Calu3 (cell line): ENCODE results near the gene PFN4. TPM values are rescaled to one million over a fixed set of nuclear protein-coding genes. Genes with fewer than 3 reads are reported as not detected.
"Not testable (repeated sequence)": the region's sequence is repeated elsewhere in the genome, so short reads cannot be mapped to it uniquely, and the experiment has no call there.

Experiments used
- BruUV-seq: library from RNA; stranded (reverse); fragments of 400-500 nt; replicated peaks from 2 replicates; lab custom pipeline; 2021; lab: Mats Ljungman, UMichigan
- CTCF ChIA-PET: fragments of 300-600 bp; sonication (Branson Sonifier 250); formaldehyde crosslinking; loops from one replicate; lab custom pipeline; 2022; ENCODE audit warnings: antibody characterized with exemption; lab: Charles Lee
- DNase-seq: peaks from one replicate; pipeline ENCODE4 v3.0.0; 2022
- H3K27ac Mint-ChIP-seq: one replicate; pipeline ENCODE4 v1.8.0; 2022; ENCODE audit warnings: mixed read lengths; ENCODE audit not compliant: unreplicated experiment
- H3K27me3 Mint-ChIP-seq: one replicate; pipeline ENCODE4 v1.8.0; 2022; ENCODE audit warnings: mixed read lengths; ENCODE audit not compliant: unreplicated experiment
- H3K36me3 Mint-ChIP-seq: one replicate; pipeline ENCODE4 v1.8.0; 2022; ENCODE audit warnings: mild to moderate bottlenecking, moderate library complexity, mixed read lengths; ENCODE audit not compliant: insufficient read depth, unreplicated experiment
- H3K4me1 Mint-ChIP-seq: one replicate; pipeline ENCODE4 v1.8.0; 2022; ENCODE audit warnings: mild to moderate bottlenecking, low read depth, mixed read lengths; ENCODE audit not compliant: unreplicated experiment
- H3K4me3 Mint-ChIP-seq: one replicate; pipeline ENCODE4 v1.8.0; 2022; ENCODE audit warnings: mild to moderate bottlenecking, low read depth, moderate library complexity, mixed read lengths; ENCODE audit not compliant: unreplicated experiment
- H3K9me3 Mint-ChIP-seq: one replicate; pipeline ENCODE4 v1.8.0; 2022; ENCODE audit warnings: low read depth, mixed read lengths; ENCODE audit not compliant: unreplicated experiment
- CTCF ChIP-seq: fragments of 200-600 bp; IDR thresholded peaks from one replicate; pipeline ENCODE4 v1.8.0; 2022; ENCODE audit warnings: antibody characterized with exemption; ENCODE audit not compliant: unreplicated experiment
- intact Hi-C: fragments of 100-400 bp; cut with micrococcal nuclease; formaldehyde crosslinking; loops from one replicate; pipeline ENCODE4 v1.10.0; 2022; ENCODE audit not compliant: unreplicated experiment
- total RNA-seq: library from RNA; stranded (reverse); gene quantifications from 2 replicates; pipeline ENCODE4 v1.2.3, GENCODE V29; 2022

PFN4 gene
- total RNA-seq, 1 experiment from 2014 or later, result 0.64 TPM

GRCh38 chr2:24158131-24158530 is 35.0 kb upstream of the PFN4 start:
- no peak for TF ChIP-seq CTCF
- H3K27me3 Mint-ChIP-seq, result no peaks in the 10 kb centered on the region
- DNase-seq, result no peak
- H3K9me3 Mint-ChIP-seq, result no peaks in the 10 kb centered on the region
- CTCF ChIA-PET, result interaction anchor here (0.6 kb wide), 1 partner anchor 52 kb away, joined by 3 read pairs; no protein-coding TSS in a partner anchor
- no peaks in the 10 kb centered on the region for H3K4me1 Mint-ChIP-seq
- intact Hi-C loops, result no loop called here
- H3K27ac Mint-ChIP-seq, result no peak overlapping the region
- no peaks in the 10 kb centered on the region for H3K36me3 Mint-ChIP-seq
- no peak overlapping the region for H3K4me3 Mint-ChIP-seq
- BruUV-seq, result no TSS peak

GRCh38 chr2:24153478-24153877 is 30.3 kb upstream of the PFN4 start:
- H3K9me3 Mint-ChIP-seq, result peaks cover 7% of the 10 kb centered on the region
- no peak for DNase-seq
- BruUV-seq, result no TSS peak
- no peaks in the 10 kb centered on the region for H3K36me3 Mint-ChIP-seq
- CTCF ChIA-PET, result no interaction called here
- H3K27me3 Mint-ChIP-seq, result no peaks in the 10 kb centered on the region
- no peak overlapping the region for H3K4me3 Mint-ChIP-seq
- no peak for TF ChIP-seq CTCF
- H3K27ac Mint-ChIP-seq, result no peak overlapping the region
- no peaks in the 10 kb centered on the region for H3K4me1 Mint-ChIP-seq
- intact Hi-C loops, result no loop called here

GRCh38 chr2:24152413-24153197 is 29.5 kb upstream of the PFN4 start:
- Mint-ChIP-seq H3K4me1 (no peaks in the 10 kb centered on the region), H3K27ac (no peak overlapping the region), H3K27me3 (no peaks in the 10 kb centered on the region), H3K36me3 (no peaks in the 10 kb centered on the region), H3K4me3 (no peak overlapping the region), H3K9me3 (peaks cover 9% of the 10 kb centered on the region)
- TF ChIP-seq CTCF, result no peak
- CTCF ChIA-PET, result no interaction called here
- BruUV-seq, result no TSS peak
- intact Hi-C loops, result no loop called here
- DNase-seq, result no peak

GRCh38 chr2:24147364-24147763 is 24.2 kb upstream of the PFN4 start:
- Mint-ChIP-seq H3K27me3 (no peaks in the 10 kb centered on the region), H3K9me3 (peaks cover 13% of the 10 kb centered on the region), H3K4me1 (no peaks in the 10 kb centered on the region), H3K27ac (no peak overlapping the region), H3K4me3 (no peak overlapping the region), H3K36me3 (no peaks in the 10 kb centered on the region)
- no peak for DNase-seq
- intact Hi-C loops, result no loop called here
- no peak for TF ChIP-seq CTCF
- CTCF ChIA-PET, result no interaction called here
- no TSS peak for BruUV-seq

GRCh38 chr2:24140305-24140704 is 17.2 kb upstream of the PFN4 start:
- DNase-seq, H3K4me3 Mint-ChIP-seq, BruUV-seq, H3K9me3 Mint-ChIP-seq, H3K4me1 Mint-ChIP-seq, H3K27ac Mint-ChIP-seq, H3K36me3 Mint-ChIP-seq, H3K27me3 Mint-ChIP-seq, CTCF ChIA-PET, intact Hi-C loops: not testable (repeated sequence)
